Embryonic facial prominence (tissue), 1 donor: ENCODE measurements around the gene HECW1.
"Not testable (repeated sequence)": the region's sequence is repeated elsewhere in the genome, so short reads cannot be mapped to it uniquely, and the experiment has no call there.

Experiments
- DNase-seq: peaks from one replicate; pipeline ENCODE4 v3.0.0-alpha.2; 2016; ENCODE audit errors: extremely low spot score

HECW1 gene

DNA sequence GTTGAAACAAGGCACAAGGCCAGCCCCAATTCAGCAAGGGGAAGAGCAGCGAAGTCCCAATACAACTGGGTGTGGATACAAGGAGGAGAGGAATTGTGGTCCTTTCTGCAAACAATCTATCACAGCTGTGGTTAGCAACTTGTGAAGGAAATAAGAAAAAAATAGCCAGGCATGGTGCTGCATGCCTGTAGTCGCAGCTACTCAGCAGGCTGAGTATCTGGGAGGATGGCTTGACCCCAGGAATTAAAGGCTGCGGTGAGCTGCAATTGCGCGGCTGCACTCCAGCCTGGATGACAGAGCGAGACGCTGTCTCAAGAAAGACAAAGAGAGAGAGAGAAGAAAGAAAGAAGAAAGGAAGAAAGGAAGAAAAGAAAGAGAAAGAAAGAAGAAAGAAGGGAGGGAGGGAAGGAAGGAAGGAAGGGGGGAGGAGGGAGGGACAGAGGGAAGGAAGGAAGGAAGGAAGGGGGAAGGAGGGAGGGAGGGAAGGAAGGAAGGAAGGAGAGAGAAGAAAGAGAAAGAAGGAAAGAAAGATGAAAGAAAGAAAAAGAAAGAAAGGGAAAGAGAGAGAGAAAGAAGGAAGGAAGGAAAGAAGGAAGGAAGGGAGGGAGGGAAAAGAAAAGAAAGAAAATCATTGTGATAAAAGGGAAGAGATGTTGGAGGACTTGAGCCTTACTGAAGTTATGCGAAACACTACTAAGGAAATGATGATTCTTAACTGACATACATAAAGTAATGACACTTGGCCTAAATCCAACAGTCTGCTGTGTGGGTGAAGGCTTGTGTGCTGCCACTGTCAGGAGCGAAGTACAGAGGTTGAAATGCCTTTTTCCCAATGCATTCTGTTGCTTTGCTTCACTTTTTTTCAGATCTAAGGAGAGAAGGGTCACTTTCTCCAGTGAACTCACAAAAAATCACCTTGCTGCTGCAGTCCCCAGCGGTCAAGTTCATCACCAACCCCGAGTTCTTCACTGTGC, 353.4 kb downstream of the HECW1 start:
- DNase-seq: no peak

DNA sequence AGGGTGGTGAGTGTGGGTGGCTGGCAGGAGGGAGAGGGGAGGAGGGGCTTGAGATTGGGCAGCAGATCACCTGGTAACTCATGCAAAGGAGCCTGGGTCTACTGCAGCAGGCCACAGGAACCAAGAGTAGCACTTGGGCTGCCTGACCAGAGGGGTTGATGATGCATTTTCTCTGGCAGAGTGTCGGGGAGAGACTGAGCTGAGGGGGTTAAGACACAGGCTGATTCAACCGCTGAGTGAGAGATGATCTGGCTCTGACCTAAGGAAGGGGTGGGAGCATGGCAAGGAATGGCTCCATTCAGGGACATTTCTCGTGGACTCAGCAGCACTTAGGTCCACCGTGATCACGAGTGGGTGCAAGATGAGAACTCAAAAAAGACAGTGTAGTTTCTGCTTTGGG, 355.0 kb downstream of the HECW1 start:
- no peak for DNase-seq

DNA sequence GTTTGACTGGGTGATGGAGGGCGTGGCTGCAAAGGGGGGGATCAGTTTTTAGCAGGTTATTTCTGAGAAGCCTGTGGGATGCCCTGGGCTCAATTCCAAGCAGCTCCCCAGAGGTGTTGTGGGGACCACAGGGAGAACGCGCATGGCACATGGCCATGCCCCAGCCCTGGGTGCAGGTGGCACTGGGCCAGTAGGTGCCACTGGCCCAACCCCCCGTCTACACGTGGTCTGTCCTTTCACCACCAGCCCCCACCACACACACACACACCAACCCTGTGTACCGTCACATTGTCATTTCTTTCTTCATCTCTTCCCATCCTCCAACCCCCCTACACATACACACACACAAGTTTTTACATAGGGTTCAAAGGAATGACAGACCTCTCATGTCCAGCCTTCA, 355.4 kb downstream of the HECW1 start:
- no peak for DNase-seq

DNA sequence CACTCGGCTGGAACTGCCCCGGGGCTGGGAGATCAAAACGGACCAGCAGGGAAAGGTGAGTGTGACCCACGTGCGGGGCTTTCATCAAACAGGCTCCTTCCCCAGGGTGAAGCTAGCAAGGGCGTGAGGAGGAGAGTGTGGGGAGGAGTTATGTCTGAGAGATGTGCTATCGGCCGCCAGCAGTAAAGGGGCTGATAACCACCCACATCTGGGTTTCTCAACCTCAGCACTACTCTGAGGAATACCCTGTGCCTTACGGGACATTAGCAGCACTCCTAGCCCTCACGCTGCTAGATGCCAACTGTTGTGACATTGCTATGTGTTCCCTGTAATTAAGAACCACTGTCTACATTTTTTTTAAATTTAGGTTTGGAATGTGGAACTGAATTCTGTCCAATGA, 356.6 kb downstream of the HECW1 start:
- DNase-seq: no peak

DNA sequence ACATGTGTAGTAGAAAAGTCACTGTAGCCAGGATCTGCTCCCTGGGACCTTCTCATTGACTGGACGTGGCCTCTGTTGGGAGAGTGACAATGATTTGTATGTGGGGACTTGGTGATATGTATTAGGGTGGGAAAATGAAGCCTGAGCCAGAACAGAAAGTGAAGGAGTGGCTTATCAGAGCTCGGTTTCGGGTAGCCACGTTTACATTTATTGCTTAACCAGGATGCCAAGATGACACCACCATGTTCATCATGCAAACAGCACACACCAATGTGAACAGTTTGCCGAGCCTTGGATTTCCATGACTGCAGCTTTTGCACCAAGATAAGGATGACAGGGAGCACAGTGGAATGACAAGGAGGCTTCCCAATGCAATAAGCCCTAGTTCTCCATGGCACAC, 357.7 kb downstream of the HECW1 start:
- no peak for DNase-seq

DNA sequence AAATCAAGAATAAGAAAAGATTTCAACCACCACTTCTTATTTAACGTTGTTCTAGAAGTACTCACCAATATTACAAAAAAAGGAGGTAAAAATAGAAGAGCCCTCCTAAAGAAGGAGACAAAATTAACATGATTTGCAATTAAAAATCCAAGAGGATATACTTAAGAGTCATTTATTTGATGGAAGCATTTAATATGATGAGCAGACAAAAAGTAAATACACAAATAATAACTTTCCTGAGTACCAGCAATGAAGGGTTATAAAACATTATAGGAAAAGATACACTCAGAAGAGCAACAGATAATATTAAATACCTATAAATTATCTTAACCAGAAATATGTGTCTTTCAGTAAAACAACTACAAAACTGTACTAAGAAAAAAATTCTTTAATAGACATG, 363.5 kb downstream of the HECW1 start:
- no peak for DNase-seq

DNA sequence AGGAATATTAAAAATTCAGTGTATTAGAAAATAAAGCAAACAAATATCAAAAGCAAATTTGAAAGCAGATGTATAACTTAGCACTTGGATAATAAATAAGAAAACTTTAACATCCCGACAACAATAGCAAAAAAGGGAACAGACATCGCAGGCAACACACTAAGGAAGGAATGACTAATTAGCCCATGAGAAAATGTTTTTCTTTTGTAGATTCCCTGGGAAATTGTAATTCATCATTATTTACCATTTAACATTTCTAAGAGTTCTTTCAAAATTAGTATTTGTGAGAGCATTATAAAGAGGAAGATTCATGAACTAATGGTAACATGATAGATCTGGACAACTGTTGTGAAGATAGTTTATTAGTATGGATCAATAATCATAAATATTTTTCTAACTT, 364.4 kb downstream of the HECW1 start:
- no peak for DNase-seq

DNA sequence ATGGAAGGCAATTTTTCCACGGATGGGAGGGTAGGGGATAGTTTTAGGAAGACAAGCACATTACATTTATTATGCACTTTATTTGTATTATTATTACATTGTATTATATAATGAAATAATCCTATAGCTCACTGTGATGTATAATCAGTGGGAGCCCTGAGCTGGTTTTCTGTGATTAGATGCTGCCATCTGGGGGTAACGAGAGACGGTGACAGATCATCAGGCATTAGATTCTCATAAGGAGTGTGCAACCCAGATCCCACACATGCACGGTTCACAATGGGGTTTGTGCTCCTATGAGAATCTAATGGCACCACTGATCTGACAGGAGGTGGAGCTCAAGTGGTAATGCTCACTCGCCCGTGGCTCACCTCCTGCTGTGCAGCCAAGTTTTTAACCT, 366.6 kb downstream of the HECW1 start:
- DNase-seq: no peak

DNA sequence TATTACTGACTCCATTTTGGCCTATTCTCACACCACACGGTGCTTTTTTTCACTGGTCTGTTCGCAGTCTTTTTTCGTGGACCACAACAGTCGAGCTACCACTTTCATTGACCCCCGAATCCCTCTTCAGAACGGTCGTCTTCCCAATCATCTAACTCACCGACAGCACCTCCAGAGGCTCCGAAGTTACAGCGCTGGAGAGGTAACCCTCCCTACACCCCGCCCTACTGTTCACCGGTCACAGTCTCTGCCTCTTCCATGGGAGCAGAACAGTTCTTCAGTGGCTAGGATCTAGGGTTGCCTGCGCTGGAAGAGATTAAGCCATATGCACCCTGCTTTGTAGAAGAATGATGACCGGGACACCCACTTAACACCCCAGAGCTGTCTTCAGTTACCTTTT, 367.1 kb downstream of the HECW1 start:
- no peak for DNase-seq

DNA sequence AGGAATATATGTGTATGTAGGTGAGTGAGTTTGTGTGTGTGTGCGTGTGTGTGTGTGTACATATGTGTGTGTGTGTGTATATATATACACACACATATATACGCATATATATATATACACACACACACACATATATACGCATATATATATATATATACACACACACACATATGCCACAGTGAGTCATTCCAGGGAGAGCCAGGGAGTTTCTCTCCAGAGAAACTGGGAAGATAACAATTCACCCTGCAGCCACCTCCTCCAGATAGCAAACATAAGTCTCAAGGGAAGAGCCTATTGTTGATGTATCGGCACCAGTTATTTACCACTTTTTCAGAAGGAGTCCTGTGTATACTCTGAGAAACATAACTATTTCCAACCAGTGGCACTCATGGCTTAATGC, 368.1 kb downstream of the HECW1 start:
- no peak for DNase-seq

DNA sequence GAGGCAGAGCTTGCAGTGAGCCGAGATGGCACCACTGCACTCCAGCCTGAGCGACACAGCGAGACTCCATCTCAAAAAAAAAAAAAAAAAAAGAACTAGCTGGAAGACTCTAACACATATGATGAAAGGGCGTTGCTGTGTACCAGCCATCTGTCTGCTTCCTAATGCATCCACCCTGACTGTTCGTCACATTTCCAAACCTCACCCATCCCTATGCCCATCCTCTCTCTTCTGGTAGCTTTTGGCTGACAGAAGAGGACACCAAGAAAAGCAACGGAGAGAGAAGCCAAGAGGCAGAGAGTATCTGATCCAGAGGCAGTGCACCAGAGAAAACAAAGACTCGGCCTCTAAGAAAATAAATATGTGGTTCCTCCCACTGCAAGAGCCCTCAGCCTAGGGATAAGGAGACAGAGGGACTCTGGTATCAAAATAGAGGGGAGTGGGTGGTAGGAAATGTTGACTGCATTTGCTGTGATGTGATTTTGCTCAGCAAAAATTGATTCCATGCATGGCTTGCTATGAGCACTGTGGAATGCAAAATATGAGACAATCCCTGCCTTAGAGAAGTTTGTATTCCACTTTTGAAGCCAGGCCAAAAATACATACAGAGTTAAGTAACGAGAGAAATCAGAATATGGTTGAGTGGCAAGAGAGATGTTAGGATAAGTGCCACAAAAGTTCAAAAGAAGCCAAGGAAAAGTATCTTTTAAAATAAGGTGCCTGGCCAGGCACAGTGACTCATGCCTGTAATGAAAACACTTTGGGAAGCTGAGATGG, 369.6 kb downstream of the HECW1 start:
- DNase-seq: no peak

DNA sequence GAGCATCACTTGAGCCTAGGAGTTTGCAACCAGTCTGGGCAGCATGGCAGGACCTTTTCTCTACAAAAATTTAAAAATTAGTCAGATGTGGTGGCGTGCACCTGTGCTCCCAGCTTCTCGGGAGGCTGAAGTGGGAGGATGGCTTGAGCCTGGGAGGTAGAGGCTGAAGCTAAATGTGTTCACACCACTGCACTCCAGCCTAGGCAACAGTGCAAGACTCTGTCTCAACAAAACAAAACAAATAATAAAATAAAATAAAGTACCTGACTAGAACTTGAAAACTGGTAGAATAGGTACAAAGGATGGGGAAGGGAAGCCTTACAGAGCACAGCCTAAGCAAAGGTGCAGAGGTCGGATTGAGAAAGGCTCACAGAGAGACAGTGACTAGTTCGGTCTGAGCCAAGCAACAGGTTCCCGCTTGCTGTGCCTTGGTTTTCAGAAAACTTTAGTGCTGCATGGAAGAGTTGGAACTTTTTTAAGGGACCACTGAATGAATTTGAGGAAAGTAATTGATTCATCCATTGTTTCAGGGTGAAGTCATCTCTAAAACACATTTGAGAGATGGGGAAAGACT, 370.3 kb downstream of the HECW1 start:
- no peak for DNase-seq

DNA sequence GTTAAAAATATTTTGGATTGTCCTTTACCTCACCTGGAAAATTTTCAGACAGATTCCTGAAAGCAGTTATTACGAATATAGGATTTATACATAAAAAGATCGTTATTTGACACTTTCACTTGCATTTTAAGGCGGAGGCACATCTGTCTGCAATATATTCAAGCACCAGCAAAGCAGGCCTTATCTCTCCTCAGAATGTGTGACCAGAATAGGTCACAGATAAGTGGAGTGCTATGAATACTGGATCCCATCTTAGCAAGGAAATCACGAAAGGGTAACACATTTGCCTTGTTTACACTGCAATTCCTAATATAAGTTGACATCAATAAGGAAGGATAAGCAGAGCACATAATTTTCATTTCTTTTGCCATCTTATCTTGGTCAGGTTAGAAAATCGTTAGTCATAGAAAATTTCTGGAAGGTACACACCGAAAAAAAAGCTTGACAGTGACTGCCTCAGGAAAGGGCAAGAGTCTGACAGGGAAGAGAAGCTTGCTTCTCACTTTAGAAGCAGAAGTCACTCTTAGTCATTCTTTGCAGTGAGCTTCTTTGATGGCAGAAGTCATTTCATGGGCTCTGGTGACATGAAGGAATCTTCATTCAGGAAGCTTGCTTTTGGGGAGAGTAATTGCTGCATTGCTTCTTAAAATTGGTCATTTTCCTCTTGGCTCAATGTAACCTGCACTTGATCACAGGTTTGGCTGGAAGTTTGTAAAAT, 372.4 kb downstream of the HECW1 start:
- no peak for DNase-seq

DNA sequence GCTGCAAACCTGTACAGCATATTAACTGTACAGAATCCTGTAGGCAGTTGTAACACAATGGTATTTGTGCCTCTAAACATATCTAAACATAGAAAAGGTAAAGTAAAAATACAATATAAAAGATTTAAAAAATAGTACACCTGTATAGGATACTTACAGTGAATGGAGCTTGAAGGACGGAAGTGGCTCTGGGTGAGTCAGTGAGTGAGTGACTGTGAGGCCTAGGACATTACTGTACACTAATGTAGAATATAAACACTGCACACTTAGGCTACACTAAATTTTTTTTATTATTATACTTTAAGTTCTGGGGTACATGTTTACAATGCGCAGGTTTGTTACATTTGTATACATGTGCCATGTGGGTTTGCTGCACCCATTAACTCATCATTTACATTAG, 373.1 kb downstream of the HECW1 start:
- DNase-seq: no peak

DNA sequence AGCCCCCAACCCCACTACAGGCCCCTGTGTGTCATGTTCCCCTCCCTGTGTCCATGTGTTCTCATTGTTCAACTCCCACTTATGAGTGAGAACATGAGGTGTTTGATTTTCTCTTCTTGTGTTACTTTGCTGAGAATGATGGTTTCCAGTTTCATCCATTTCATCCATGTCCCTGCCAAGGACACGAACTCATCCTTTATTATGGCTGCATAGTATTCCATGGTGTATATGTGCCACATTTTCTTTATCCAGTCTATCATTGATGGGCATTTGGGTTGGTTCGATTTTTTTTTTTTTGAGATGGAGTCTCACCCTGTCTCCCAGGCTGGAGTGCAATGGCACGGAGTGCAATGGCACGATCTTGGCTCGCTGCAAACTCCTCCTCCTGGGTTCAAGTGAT, 373.6 kb downstream of the HECW1 start:
- DNase-seq: not testable (repeated sequence)

DNA sequence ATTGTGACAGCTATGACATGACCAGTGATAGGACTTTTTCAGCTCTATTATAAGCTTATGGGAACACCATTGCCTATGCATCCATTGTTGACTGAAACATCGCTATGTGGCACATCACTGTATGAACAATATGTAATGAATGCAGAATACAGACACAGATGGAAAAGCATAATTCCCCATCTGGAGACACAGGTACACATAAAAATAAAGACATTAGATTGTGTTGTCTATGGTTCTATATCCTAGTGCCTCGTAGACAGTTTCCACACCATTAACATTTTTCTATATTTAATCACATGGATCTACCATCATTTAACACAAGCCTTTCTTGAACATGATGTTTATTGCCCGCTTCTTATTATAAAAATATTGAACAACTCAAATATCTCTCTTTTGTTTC, 374.2 kb downstream of the HECW1 start:
- no peak for DNase-seq

DNA sequence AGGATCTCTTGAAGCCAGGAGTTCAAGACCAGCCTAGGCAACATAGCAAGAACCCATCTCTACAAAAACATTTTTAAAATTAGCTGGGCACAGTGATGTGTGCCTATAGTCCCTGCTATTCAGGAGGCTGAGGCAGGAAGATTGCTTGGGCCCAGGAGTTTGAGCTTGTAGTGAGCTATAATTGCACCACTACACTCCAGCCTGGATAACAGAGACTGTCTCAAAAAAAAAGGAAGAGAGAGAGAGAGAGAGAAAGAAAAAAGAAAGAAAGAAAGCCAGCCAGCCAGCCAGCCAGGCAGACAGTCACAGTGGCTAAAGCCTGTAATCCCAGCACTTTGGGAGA, 375.3 kb downstream of the HECW1 start:
- DNase-seq: no peak

DNA sequence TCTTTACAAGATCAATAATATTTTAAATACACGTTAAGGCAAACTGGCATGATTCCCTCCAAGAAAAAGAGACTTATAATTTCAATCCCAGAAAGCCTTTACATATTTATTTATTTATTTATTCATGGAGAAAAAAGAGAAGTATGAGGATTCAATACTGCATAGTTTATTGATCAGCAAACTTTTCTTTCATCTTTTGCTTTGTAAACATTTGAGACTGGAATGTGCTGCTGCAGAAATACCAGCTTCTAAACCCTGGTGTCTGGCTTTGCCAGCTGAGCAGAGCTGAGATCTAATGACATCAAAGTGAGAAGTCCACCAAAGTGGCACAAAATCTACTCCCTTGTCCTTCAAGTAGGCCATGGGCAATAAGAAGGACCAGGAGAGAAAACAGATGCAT, 376.8 kb downstream of the HECW1 start:
- no peak for DNase-seq

DNA sequence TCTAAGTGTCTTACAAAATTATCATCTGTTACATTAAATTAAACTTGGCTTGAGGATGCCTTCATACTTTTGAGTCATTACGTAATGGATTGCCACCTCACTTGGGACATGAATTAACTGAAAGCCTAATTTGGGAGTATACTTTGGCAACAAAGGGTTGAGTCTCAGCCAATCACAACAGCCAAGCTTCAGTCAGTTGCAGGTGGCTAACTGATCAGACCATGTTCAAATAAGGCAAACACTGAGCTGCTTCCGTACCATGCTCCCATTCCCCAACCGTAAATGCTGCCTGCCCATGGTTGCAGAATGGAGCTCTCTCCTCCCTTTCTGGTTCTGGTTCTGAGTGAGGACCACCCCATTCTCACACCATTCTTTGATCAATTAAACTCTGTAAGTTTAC, 377.6 kb downstream of the HECW1 start:
- no peak for DNase-seq

DNA sequence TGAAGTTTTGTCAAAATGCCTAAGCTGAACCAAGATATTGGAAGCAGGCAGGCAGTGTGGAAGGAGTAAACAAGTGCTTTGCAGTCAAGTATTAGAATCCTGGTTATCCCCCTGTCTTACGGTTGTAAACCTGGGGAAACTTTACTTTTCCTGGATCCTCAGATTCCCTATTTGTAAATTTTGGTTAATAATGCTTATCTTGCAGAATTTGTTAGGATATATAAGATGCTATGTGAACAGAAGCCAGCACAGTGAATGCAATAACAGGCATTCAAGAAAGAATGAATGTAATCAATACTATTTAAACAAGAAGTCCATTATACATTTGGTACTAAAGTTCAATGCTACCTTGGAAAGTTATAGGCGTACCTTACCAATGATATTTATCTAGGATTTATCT, 378.7 kb downstream of the HECW1 start:
- DNase-seq: no peak

DNA sequence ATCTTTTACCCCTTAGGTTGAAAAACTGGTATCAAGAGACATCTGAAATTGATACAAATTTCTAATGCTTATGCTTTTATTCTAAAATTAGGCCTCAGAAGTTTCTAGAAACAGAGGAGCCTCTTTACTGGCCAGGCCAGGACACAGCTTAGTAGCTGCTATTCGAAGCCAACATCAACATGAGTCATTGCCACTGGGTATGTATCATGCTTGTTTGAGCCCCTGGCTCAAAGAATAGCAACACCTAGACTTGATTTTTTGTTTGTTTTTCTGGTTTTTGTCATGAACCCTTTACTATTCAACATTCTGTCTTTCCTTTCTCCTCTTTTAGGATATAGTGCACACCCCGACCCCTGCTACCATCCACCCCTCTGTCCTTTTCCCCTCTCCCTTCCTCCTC, 379.5 kb downstream of the HECW1 start:
- no peak for DNase-seq

DNA sequence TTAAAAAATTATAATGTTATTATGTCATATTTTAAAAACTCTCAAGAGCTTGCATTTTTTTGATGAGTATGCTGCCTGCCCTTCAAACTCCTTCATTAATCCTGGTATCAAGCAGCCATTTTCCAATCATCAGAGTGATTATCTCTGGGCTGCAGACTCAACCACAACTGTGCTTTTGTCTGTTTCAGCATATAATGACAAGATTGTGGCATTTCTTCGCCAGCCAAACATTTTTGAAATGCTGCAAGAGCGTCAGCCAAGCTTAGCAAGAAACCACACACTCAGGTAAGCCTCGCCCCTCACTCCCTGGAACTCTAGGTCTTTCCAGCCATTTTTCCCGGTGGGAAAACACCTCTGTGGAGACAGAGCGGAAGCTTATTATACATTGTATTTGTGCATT, 380.4 kb downstream of the HECW1 start:
- DNase-seq: no peak
